Stimulated activated CD8-positive, alpha-beta memory T cell treated with anti-CD3 and anti-CD28 coated beads, Interleukin-2, amount 100 ng/mL, for 48 hours (primary cell): ENCODE results near the gene ARHGAP35.
"Not testable (repeated sequence)": the region's sequence is repeated elsewhere in the genome, so short reads cannot be mapped to it uniquely, and the experiment has no call there.

Experiments
- DNase-seq, 2 donors: peaks; one replicate each; pipeline ENCODE4 v3.0.0-alpha.2; 2020; ENCODE audit warnings: low read depth in 2 of 2

Gene ARHGAP35

DNA sequence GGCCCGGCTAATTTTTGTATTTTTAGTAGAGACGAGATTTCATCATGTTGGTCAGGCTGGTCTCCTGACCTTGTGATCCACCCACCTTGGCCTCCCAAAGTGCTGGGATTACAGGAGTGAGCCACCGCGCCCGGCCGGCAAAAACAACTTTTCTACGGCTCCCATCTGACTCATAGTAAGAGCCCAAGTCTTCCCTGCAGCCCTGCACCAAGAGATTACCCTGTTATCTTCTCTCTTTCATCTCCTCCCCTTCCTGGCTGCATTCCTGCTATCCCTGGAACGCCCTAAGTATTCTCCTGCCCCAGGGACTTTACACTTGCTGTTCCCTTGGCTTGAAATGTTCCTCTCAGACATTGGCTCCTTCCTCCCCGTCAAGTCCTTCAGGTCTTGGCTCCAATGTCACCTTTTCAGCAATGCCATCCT is 16.7 kb upstream of the ARHGAP35 start:
- no peak for DNase-seq

DNA sequence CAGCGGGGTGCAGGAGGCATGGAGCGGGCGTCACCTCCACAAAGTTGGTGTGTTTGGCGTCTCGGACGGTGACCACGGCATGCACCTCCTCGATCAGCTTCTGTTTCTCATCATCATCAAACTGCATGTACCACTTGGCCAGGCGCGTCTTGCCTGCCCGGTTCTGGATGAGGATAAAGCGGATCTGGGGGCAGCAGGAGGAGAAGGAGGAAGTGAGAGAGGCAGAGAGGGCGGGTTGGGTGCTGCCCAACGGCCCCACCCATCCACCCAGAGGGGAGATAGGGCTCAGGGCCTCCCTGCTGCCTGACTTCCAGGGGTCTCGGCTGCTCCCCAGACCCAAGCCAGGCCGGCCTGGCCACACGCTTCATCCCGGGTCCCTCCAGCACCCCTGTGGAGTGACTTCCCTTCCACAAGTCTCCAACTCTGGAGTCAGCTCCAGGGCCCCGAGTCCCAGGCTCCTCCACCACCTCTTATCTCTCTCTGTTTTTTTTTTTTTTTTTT is 14.8 kb upstream of the ARHGAP35 start:
- DNase-seq: no peak

DNA sequence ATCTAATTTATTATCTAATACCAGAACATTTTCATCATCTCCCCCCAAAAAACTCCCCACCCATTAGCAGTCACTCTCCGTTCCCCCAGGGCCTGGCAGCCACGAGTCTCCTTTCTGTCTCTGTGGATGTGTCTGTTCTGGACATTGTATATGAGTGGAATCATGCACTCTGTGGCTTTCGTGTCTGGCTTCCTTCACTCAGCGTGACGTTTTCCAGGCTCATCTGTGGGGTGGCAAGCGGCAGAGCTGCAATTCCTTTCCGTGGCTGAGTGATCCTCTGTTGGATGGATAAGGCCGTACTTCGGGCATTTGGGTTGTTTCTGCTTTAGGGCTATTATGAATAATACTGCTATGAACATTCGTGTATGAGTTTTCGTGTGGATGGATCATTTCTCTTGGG is 13.3 kb upstream of the ARHGAP35 start:
- no peak for DNase-seq

DNA sequence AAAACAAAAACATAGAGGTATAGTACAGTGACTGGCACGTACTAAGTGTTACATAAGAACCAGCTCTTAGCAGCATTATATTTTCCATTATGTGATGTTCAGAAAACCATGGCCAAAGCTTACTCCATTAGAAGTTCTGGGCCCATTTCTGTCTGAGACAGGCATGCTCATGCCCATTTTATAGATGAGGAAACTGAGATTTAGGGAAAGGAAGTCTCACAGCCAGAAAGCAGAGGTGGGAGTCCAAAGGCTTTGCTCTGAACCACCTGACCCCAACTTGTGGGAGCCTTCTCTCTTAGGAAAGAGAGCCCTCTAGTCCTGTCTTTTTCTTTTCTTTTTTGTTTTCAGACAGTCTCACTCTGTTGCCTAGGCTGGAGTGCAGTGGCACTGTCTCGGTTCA is 12.4 kb upstream of the ARHGAP35 start:
- DNase-seq: no peak

DNA sequence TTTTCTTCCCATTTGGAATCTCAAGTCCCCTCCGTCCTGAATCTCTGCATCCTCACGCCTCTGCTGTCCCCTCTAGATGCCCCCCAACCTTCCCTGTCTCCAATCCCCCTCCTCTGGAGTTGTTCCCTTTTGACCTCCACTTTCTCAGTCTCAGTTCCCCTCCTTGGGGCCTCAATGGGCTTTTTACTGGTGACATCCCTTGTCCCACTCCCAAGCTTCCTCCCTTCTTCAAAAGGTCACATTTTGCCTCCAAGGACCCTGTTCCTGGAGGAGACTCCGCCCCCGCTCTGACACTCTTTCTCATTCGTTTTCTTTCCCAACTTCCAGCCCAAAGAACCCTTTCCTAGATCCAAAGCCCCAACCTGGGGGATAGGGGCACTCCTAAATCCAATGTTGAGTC is 11.2 kb upstream of the ARHGAP35 start:
- DNase-seq: no peak

DNA sequence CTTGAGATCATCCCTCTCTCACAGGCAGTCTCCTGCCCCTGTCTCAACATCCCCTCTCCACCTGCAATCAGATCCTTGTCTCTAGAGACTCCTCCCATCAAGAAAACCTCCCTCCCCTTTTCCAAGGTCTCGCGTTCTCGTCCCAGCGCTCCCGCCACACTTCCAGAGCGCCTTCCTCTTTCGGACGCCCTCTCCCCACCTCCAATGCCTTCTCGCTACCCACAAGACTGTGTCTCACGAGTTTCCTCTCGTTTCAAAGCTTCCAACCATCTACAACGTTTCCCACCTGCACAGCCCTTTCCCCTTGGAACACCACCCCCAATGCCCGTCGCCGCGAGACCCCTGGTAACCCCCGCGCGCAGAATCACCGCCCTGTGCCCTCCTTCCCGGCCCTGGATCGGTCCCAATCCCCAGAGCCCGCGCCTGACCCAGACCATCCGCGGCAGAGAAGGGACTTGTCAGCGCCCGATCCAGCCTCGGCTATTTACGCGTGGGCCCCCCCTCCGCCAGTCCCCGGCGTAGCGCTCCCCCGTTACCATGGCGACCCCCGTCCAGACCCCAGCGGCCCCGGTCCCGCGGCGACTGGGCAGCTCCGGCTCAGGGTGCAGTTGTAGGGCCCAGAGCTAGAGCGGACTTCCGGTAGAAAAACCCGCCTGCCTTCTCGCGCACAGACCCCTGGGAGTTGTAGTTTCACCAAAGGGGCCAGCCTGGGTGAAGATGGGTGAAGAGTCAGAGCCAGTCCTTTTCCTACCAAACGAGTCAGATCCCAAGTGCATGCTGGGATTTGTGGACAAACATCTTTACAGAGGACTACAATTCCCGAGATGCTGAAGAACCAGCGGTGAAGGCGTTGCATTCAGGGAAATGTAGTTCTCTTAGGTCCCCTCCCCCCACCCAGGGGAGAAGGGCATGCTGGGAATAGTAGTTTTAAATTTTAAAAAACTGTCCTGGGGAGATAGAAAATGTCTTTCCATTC is 10.3 kb upstream of the ARHGAP35 start, which contains the start of gene AP2S1:
AP2S1 (minus strand) TSS at position 619 of the 976 bp plus-strand sequence; CDS start at position 539, 80 bp downstream.
- peak; percentile 78 to 85 for DNase-seq

DNA sequence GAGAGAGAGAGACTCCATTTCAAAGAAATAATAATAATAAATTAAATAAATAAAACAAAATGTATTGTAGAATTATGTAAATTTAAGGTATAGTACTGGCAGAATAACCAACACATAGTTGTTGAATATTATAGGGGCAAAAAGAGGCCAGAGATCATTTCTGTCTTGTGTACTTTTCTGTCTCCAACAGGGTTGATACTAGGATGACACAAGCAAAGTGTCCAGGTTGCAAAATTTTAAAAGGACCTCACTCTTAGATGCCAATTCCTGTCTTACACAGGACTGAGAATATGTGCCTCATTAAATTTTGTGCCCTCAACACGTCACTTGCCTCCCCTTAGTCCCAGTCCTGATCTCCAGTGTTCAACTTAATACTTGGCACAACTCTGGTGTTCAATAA is 8.0 kb upstream of the ARHGAP35 start:
- DNase-seq: no peak

DNA sequence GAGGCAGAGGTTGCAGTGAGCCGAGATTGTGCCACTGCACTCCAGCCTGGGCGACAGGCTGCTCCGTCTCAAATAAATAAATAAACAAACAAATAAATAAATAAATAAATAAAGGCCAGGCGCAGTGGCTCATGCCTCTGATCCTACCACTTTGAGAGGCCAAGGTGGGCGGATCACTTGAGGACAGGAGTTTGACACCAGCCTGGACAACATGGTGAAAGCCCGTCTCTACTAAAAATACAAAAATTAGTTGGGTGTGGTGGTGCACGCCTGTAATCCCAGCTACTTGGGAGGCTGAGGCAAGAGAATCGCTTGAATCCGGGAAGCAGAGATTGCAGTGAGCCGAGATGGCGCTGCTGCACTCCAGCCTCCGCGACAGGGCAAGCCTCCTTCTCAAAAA is 6.1 kb upstream of the ARHGAP35 start:
- not testable (repeated sequence) for DNase-seq

DNA sequence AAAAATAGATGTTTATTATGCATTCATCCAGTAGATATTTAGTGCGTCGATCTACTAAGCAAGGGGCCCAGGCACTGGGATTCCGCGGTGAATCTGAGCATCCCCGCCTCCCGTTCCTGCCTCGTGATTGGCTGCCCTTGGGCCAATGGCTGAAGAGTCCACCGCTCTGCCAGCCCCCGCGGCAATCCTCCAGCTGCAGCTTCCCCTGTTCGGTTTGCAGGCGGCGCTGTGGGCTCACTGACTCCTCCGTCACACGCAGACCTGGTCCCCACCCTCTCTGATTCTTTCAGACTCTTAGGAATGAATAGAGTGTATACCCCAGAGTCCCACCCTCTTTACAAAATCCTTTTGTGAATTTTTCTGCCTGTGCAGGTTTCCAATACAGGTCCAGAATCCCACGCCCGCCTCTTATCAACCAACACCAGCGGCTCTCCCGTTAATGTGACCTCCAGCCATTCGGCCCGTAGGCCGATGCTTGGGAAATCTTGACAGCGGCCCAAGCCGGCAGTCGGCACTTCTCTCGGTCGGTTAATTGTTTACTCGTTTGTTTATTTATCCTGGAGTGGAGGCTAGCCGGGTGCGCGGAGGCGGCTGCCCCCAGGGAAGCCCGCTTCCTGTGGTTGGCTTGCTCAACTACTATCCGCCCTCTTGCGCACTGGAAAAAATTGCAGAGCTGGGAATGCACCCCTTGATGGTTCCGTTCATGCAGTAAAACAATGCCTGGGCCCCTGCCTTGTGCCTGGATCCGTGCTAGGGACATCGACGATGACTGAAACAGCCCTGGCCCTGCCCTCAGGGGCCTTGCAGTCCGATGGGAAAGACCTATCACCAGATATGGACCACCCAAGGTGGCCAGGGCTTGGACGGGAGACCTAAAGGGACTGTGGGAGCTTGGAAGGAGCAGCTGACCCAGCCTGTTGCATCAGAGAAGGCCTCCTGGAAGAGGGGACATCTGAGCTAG is 4.5 kb upstream of the ARHGAP35 start:
- DNase-seq: peak; percentile 87 to 90

DNA sequence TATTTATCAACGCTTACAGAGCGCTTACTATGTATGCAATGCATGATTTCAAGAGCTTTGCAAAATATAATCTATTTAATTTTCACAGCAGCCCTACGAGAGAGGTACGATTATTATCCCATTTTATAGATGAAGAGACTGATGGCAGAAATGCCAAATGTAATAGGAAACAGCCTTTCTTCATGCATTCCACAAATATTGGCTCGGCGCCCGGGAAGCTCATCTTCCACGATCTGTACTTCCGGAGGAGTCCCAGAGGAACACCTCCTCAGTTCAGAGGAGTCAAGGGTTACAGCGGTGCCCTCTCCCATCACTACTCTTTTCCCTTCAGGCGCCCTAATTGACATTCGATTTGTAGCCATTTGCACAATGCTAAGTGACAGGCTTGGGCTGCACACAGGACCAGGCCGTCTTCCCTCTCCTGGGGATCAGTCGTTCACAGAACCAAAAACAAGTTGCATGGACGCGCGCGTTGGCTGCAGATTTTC is 1.1 kb upstream of the ARHGAP35 start:
- no peak for DNase-seq

DNA sequence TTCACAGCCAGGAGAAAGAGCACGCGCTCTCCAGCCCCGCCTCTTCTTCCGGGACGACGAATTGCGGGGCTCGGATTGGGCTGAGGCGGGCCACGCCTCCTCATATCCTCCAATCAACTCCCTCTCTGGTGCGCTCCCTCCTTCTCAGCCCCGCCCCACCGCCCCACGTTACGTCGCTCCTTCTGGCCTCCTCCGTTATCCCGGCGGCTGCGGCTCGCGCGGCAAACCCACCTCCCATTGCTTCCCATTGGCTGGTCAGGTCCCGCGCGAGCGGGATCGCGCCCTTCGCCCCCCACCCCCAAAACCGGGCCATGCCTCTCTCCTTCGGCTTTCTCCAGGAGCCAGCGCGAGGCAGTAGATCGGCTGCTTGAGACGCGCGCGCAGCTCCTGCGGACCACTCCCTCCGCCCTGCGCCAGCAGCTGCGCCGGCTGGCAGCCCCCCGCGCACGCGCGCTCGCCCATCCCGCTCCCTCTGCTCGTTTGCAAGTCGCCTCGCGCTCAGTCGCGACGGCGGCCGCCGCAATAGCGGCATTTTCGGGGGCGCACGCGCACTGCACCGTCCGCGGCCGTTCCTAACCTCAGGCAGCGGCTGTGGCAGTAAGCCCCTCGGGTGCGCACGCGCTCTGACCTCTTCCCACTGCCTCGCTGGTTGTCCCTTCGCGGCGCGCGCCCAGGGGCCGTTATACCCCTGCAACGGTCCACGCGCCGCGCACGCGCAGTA is 512 bp upstream of the ARHGAP35 start:
- peak; percentile 92 to 97 for DNase-seq

DNA sequence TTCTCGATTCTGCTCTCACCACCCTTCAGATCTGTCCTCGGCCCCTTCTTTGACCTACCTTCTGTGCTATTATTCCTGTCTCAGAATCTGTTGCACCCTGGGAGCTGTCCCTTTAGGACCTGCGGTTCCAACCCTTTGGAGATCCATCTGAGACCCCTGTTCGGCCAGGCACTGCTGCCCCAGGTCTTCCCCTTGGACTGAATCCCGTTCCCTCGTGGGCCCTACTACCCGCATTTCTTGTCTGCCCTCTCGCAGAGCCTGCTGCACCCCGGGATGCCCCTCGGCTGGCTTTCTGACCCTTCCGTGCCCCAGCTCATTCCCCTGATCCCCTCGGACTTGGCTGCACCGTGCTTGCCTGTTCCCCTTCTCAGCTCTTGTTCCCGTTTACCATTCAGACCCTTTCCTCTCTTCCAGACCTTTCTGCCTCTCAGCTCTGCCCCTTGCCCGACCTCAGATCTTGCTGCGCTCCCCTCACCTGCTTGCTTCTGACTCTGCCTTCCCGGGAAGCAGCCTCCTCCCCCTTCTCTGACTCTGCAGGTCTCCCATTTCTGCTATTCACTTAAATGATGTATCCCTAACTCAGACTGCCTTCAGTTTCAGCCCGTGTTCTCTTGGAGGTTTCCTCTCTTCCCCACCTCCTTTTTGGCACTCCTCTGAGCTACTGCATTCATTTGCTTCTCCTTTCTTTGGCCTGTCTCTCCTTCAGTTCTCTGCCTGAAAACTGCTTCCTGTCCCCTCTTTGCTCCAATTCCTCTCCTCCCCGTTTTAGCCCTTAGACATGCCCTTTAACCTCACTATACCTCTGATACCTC is 1.1 kb downstream of the ARHGAP35 start:
- no peak for DNase-seq

DNA sequence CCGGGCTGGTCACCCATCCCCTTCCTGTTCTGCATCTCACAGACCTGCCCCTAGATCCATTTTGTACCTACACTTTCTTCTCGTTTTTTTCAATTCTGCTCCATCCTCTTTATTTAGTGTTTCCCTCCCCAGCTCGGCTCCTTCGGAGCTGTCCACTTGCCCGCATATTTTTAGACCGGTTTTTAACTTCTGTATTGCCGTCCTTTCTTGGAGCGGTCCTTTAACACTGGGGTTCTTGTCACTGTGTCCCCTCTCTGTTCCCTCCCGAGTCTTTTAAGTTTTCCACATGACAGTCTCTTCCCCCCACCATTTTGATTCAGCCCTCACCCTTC is 1.7 kb downstream of the ARHGAP35 start:
- no peak for DNase-seq

DNA sequence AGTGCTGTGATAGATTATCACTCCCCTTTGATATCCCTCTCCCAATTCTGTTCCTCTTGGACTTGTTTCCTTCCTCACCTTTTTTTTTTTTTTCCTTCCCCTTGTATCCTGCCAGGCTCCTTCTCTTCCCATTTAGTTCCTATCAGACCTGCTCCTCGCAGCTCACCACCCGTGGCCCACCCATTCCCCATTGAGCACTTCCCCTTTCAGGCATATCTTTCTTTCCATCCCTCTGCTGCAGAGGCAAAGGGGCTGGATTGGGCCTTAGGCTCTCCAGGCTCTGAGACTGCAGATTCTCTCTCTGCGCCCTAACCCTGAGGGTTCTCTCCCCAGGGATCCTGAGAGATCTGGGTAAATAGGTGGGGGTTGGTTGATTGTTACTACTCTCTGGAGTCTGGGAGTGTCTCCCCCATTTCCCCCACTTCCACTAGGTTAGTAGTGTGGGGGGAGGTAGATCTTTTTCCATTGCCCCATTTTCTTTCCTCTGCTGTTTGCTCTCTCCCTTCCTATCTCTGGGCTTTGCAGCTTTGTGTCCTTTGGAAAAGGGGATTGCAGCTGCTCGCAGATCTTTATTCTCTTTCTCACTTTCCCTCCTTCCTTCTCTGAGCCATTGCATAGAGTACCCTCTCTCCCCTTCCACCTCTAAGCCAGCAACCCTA is 2.3 kb downstream of the ARHGAP35 start:
- DNase-seq: no peak

DNA sequence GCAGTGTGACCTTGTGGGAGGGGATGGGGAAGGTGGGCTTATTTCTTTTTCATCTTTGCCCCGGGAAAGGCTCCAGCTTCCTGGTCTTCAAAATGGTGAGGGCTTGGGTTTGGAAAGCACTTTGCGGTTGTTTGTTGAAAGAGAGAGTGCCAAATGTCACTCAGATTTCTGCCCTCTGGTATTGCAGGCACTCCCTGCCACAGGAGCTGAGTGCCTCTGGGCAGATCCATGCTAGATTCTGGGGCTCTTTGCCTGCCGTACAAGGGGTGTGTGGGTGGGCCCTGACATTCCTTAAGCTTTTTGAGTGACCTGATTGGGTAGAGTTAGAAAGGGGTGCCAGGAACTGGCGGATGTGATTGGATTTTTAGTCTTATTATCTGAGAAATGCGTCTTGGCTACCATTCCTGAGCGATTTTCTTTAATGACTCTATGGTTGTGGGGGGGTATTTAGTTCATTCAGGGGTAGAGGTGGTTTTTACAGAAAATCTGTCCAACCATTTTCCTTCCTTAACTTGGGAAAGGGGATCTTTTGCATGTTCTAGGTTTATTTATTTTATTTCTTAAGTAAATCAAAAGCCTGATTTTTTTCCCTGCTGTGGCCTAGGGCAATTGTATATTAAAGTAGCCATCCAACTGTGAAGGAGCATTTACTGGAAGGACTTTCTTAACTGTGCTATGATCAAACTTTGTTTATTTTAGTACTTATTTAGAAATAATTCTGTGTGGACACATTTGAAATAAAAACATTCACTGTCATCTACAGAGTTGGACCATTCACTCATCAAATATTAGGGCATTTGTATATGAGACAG is 3.2 kb downstream of the ARHGAP35 start:
- DNase-seq: no peak

DNA sequence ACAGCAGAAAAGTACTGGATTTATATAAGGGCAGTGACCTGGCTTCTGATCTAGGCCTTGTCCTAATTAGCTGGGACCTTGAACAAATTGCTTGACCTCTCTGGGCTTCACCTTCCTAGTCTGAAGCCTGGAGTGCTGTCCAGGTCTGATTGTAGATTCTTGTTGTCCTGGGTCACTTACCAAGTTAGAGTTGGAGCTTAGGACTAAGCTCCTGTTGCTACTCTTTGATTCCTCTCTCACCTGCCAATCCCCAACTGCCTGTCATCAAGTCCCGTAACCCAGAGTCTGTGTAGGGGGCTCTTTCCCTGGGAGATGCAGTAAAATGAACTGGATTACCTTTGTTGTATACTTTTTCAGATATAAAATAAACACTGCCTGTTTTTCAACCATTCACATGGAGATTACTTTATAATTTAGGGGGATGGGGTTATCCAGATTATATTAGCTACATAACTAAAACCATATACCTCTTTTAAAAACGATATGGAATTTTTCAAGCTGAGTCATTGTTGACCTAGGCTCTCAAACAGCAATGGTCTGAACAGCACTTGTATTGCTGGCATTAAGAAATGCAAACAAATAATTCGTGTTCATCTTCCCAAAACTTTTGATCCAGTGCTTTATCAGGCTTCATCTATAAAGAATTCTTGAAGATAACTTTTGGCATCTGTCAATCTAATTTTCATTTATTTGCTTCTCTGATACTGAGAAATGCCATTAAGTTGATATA is 5.8 kb downstream of the ARHGAP35 start:
- DNase-seq: no peak

DNA sequence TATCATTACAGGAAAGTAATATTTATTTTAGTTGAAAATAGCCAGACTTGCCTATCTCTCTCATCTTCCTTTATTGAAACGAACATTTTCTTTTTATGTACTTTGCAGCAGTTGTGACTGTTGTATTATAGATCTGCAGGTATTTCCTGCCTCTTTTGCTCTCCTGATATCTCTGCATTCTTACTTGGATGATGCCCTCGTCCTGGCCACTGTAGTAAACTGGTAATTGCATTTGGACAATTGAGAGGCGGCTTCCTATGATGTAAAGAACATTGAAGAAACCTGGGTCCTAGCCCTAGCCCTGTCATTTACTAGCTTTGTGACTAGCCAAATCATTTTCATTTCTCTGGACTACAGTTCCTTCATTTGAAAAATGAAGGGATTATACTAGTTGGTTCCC is 6.4 kb downstream of the ARHGAP35 start:
- DNase-seq: no peak

DNA sequence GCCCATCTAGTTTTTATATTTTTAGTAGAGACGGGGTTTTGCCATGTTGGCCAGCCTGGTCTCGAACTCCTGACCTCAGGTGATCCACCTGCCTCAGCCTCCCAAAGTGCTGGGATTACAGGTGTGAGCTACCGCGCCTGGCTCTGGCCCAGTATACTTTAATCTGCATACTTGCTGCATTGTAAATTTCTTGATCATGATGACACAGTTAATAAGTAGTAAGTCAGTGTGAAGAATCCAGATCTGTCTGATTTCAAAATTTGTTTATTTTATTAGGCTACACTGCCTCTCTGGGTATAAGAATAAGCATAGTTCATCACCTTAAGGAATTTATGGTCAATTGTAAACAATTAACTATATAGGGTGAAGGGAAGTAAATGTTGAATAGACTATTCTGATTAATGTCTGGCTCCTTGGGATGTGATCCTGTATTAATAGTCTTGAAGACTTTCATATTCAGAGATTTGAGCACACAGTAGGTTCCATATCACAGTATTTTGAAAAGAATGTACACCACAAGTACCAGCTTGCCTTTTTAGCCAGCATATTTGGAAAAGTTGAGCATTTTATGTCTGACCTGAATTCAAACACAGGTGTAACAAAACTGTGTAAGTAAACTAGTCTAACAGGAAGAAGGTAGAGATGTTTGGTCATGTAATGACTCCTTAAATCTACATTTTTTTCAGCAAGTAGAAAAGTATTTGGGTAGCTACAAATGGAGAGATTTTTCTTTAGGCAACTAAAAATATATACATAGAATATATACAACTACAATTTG is 7.4 kb downstream of the ARHGAP35 start:
- no peak for DNase-seq
